Measurements from ENCODE around the gene GXYLT1.
"Not testable (repeated sequence)": the region's sequence is repeated elsewhere in the genome, so short reads cannot be mapped to it uniquely, and the experiment has no call there.

The GXYLT1 gene

GRCh38 chr12:42125388-42125767, 19.3 kb downstream of the GXYLT1 start:
- Histone ChIP-seq H3K9me3 (ENCODE audit: control insufficient read depth, low read length) (no peaks in the 10 kb centered on the region), H3K4me1 (ENCODE audit: control insufficient read depth, insufficient read depth, low read length, poor library complexity, severe bottlenecking) (peaks cover 22% of the 10 kb centered on the region), H3K4me3 (ENCODE audit: extremely low read depth, insufficient read depth, low read length, poor library complexity, severe bottlenecking) (no peak overlapping the region), H3K27ac (ENCODE audit: low read depth, low read length, severe bottlenecking) (peak overlapping the region; percentile 61), H3K36me3 (ENCODE audit: control insufficient read depth, insufficient read depth, low read length) (no peaks in the 10 kb centered on the region)
- WGBS, 2 experiments (ENCODE audit: insufficient coverage in 2 of 2): 7% methylated on average over 1 of the region's 1 CpG; no CpG with 5 or more reads in 1 of the 2 experiments

DNA sequence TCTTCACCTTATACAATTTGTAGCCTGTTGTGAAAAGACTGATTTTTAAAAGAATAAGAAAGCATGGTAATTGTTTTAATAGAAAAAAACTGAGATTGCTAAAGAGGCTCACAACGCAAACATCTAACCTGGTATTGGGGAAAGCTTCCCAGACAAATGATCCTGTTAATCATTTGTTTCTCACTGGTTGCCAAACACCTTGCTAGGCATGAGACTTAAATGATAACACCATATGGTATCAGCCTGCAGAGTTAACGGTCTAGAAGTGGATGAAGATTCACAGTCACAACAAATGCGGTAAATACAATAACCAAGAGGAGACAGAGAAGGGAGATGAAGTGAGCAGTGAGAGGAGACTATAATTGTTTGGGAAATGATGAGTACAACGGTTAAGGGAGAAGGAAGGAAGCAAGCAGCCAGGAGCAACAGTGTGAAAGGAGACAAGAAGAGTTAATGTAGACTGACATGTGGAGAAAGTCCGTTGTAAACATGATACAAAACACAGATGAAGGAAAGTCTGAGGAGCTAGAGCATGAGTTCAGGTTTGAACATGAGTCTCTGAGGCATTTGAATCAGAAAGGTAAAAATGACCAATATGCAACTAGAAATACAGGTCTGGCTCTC, 19.8 kb downstream of the GXYLT1 start:
- Histone ChIP-seq H3K27ac (ENCODE audit: low read depth, low read length, severe bottlenecking) (peak overlapping the region; percentile 61), H3K4me1 (ENCODE audit: control insufficient read depth, insufficient read depth, low read length, poor library complexity, severe bottlenecking) (peaks cover 20% of the 10 kb centered on the region), H3K9me3 (ENCODE audit: control insufficient read depth, low read length) (no peaks in the 10 kb centered on the region), H3K36me3 (ENCODE audit: control insufficient read depth, insufficient read depth, low read length) (no peaks in the 10 kb centered on the region), H3K4me3 (ENCODE audit: extremely low read depth, insufficient read depth, low read length, poor library complexity, severe bottlenecking) (no peak overlapping the region)
- 36% methylated on average over 5 of the region's 5 CpGs for WGBS, 2 experiments (ENCODE audit: insufficient coverage in 2 of 2)

- Histone ChIP-seq H3K36me3 (ENCODE audit: control insufficient read depth, insufficient read depth, low read length) (peaks cover 17% of the 10 kb centered on the region), H3K9me3 (ENCODE audit: control insufficient read depth, low read length) (peaks cover 3% of the 10 kb centered on the region), H3K27ac (ENCODE audit: low read depth, low read length, severe bottlenecking) (no peak overlapping the region), H3K4me3 (ENCODE audit: extremely low read depth, insufficient read depth, low read length, poor library complexity, severe bottlenecking) (no peak overlapping the region), H3K4me1 (ENCODE audit: control insufficient read depth, insufficient read depth, low read length, poor library complexity, severe bottlenecking) (no peaks in the 10 kb centered on the region)
- 80 to 100% methylated on average over 1 of the region's 2 CpGs for WGBS, 2 experiments (ENCODE audit: insufficient coverage in 2 of 2)
Observed at GRCh38 chr12:42119085-42119633, 25.5 kb downstream of the GXYLT1 start.

DNA sequence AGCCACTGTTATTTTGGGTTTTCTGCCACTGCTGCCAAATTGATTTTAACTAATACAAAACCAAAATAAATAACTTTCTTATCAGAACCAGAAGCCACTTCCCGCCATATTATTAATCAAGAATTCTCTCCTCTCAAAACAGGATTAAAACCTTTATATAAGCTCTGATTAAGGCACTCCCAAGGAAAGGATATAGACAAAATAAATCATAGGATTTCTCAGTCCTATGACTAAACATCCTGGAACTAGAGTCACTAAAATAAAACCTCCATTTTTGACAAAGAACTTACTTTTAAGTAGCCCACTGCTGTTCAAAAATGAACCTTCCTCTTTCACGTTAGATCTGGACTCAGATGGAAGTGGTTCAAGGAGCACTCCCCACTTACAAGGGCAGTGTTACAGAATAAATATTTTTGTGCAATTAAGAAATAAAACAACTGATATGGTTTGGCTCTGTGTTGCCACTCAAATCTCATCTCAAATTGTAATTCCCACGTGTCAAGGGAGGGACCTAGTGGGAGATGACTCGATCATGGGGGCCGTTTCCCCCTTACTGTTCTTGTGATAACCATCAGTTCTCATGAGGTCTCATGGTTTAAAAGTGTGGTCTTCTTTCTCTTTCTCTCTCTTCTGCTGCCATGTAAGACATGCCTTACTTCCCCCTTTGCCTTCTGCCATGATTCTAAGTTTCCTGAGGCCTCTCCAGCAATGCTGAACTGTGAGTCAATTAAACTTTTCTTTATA, 26.4 kb downstream of the GXYLT1 start:
- H3K36me3 ChIP-seq (ENCODE audit: control insufficient read depth, insufficient read depth, low read length): peaks cover 17% of the 10 kb centered on the region
- WGBS, 2 experiments (ENCODE audit: insufficient coverage in 2 of 2): 100% methylated on average over 4 of the region's 5 CpGs; no CpG with 5 or more reads in 1 of the 2 experiments
- no peak overlapping the region for H3K27ac ChIP-seq (ENCODE audit: low read depth, low read length, severe bottlenecking)
- no peak overlapping the region for H3K4me3 ChIP-seq (ENCODE audit: extremely low read depth, insufficient read depth, low read length, poor library complexity, severe bottlenecking)
- H3K9me3 ChIP-seq (ENCODE audit: control insufficient read depth, low read length): peaks cover 3% of the 10 kb centered on the region
- H3K4me1 ChIP-seq (ENCODE audit: control insufficient read depth, insufficient read depth, low read length, poor library complexity, severe bottlenecking): no peaks in the 10 kb centered on the region

- Histone ChIP-seq H3K4me3 (ENCODE audit: extremely low read depth, insufficient read depth, low read length, poor library complexity, severe bottlenecking) (no peak overlapping the region), H3K27ac (ENCODE audit: low read depth, low read length, severe bottlenecking) (no peak overlapping the region), H3K9me3 (ENCODE audit: control insufficient read depth, low read length) (peaks cover 15% of the 10 kb centered on the region), H3K36me3 (ENCODE audit: control insufficient read depth, insufficient read depth, low read length) (peaks cover 17% of the 10 kb centered on the region), H3K4me1 (ENCODE audit: control insufficient read depth, insufficient read depth, low read length, poor library complexity, severe bottlenecking) (no peaks in the 10 kb centered on the region)
- WGBS, 2 experiments (ENCODE audit: insufficient coverage in 2 of 2): 82 to 94% methylated on average over 2 of the region's 3 CpGs
Observed at GRCh38 chr12:42109031-42109430, 35.6 kb downstream of the GXYLT1 start.

- H3K4me3 ChIP-seq (ENCODE audit: extremely low read depth, insufficient read depth, low read length, poor library complexity, severe bottlenecking); H3K4me1 ChIP-seq (ENCODE audit: control insufficient read depth, insufficient read depth, low read length, poor library complexity, severe bottlenecking); H3K27ac ChIP-seq (ENCODE audit: low read depth, low read length, severe bottlenecking): not testable (repeated sequence)
- peaks cover 16% of the 10 kb centered on the region for H3K36me3 ChIP-seq (ENCODE audit: control insufficient read depth, insufficient read depth, low read length)
- peaks cover 11% of the 10 kb centered on the region for H3K9me3 ChIP-seq (ENCODE audit: control insufficient read depth, low read length)
- WGBS, 2 experiments (ENCODE audit: insufficient coverage in 2 of 2): 87 to 100% methylated on average over 2 of the region's 4 CpGs
Observed at GRCh38 chr12:42106791-42107190, 37.9 kb downstream of the GXYLT1 start.

DNA sequence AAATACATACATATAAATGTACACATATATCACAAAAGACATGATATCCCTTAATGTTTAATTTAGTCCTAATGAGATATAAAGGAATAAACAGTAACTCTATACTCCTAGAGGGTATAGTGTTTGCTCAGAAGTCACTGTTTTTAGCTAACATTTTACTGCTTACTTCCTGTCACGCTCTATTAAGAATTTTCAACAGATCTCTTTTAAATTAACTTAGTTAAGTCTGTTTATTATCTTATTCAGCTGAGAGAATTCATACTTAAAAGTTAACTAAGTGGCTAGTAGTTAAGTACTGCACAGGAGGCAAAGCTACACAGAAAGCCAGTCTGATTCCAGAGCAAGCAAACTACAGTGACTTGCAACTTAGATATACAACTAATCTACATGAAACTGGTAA, 39.9 kb downstream of the GXYLT1 start:
- H3K4me3 ChIP-seq (ENCODE audit: extremely low read depth, insufficient read depth, low read length, poor library complexity, severe bottlenecking): no peak overlapping the region
- peaks cover 4% of the 10 kb centered on the region for H3K36me3 ChIP-seq (ENCODE audit: control insufficient read depth, insufficient read depth, low read length)
- H3K27ac ChIP-seq (ENCODE audit: low read depth, low read length, severe bottlenecking): no peak overlapping the region
- H3K4me1 ChIP-seq (ENCODE audit: control insufficient read depth, insufficient read depth, low read length, poor library complexity, severe bottlenecking): no peaks in the 10 kb centered on the region
- no CpG with 5 or more reads among the region's 1 CpG for WGBS, 2 experiments (ENCODE audit: insufficient coverage in 2 of 2)
- no peaks in the 10 kb centered on the region for H3K9me3 ChIP-seq (ENCODE audit: control insufficient read depth, low read length)

- Histone ChIP-seq H3K27ac (ENCODE audit: low read depth, low read length, severe bottlenecking) (no peak overlapping the region), H3K4me3 (ENCODE audit: extremely low read depth, insufficient read depth, low read length, poor library complexity, severe bottlenecking) (no peak overlapping the region), H3K4me1 (ENCODE audit: control insufficient read depth, insufficient read depth, low read length, poor library complexity, severe bottlenecking) (no peaks in the 10 kb centered on the region), H3K9me3 (ENCODE audit: control insufficient read depth, low read length) (no peaks in the 10 kb centered on the region), H3K36me3 (ENCODE audit: control insufficient read depth, insufficient read depth, low read length) (peaks cover 3% of the 10 kb centered on the region)
Observed at GRCh38 chr12:42104087-42104486, 40.6 kb downstream of the GXYLT1 start.

DNA sequence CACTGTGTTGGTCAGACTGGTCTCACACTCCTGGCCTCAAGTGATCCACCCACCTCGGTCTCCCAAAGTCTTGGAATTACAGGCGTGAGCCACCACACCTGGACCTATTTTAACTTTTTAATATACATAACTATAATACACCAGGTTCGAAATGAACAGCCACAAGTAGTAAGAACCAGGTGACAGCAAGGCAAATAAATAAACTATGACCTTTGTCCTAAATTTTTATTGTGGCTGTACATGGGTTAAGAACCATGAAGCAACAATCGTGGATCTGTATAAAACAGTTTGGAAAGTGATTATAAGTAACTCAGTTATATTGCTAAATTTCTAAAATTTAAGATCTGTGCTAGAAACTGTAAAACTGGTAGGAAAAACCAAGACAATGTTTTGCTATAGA, 41.5 kb downstream of the GXYLT1 start:
- WGBS, 2 experiments (ENCODE audit: insufficient coverage in 2 of 2): 50% methylated on average over 2 of the region's 4 CpGs; no CpG with 5 or more reads in 1 of the 2 experiments
- Histone ChIP-seq H3K4me1 (ENCODE audit: control insufficient read depth, insufficient read depth, low read length, poor library complexity, severe bottlenecking) (no peaks in the 10 kb centered on the region), H3K27ac (ENCODE audit: low read depth, low read length, severe bottlenecking) (no peak overlapping the region), H3K36me3 (ENCODE audit: control insufficient read depth, insufficient read depth, low read length) (no peaks in the 10 kb centered on the region), H3K9me3 (ENCODE audit: control insufficient read depth, low read length) (no peaks in the 10 kb centered on the region), H3K4me3 (ENCODE audit: extremely low read depth, insufficient read depth, low read length, poor library complexity, severe bottlenecking) (no peak overlapping the region)

GRCh38 chr12:42102720-42103119, 42.0 kb downstream of the GXYLT1 start:
- no peak overlapping the region for H3K27ac ChIP-seq (ENCODE audit: low read depth, low read length, severe bottlenecking)
- WGBS, 2 experiments (ENCODE audit: insufficient coverage in 2 of 2): no CpG with 5 or more reads among the region's 3 CpGs
- H3K4me3 ChIP-seq (ENCODE audit: extremely low read depth, insufficient read depth, low read length, poor library complexity, severe bottlenecking): no peak overlapping the region
- no peaks in the 10 kb centered on the region for H3K4me1 ChIP-seq (ENCODE audit: control insufficient read depth, insufficient read depth, low read length, poor library complexity, severe bottlenecking)
- H3K36me3 ChIP-seq (ENCODE audit: control insufficient read depth, insufficient read depth, low read length): no peaks in the 10 kb centered on the region
- H3K9me3 ChIP-seq (ENCODE audit: control insufficient read depth, low read length): no peaks in the 10 kb centered on the region

DNA sequence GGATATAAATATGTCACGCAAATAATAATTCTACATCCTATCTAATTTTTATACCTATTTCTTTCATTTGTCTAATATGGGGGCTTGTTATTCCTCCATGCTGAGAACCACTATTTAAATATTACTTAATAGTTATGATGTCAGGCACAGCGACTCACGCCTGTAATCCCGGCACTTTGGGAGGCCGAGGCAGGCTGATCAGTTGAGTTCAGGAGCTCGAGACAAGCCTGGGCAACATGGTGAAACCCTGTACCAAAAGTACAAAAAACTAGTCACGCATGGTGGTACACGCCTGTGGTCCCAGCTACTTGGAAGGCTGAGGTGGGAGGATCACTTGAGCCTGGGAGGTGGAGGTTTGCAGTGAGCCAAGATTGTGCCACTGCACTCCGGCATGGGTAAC, 45.2 kb downstream of the GXYLT1 start:
- no peak overlapping the region for H3K27ac ChIP-seq (ENCODE audit: low read depth, low read length, severe bottlenecking)
- WGBS, 2 experiments (ENCODE audit: insufficient coverage in 2 of 2): 87 to 90% methylated on average over 7 of the region's 9 CpGs
- no peaks in the 10 kb centered on the region for H3K9me3 ChIP-seq (ENCODE audit: control insufficient read depth, low read length)
- no peaks in the 10 kb centered on the region for H3K4me1 ChIP-seq (ENCODE audit: control insufficient read depth, insufficient read depth, low read length, poor library complexity, severe bottlenecking)
- peaks cover 3% of the 10 kb centered on the region for H3K36me3 ChIP-seq (ENCODE audit: control insufficient read depth, insufficient read depth, low read length)
- no peak overlapping the region for H3K4me3 ChIP-seq (ENCODE audit: extremely low read depth, insufficient read depth, low read length, poor library complexity, severe bottlenecking)

Measured in mesodermal cell (in vitro differentiated cells).